ENCODE results near the gene PHKA2.

PHKA2 gene

GRCh38 chrX:18974993-18975392, 8.9 kb downstream of the PHKA2 start:
- DNase-seq (ENCODE audit: low spot score) = no peak

GRCh38 chrX:18973527-18974192, 10.3 kb downstream of the PHKA2 start:
- no peak for DNase-seq (ENCODE audit: low spot score)

- no peak for DNase-seq (ENCODE audit: low spot score)
Measured at GRCh38 chrX:18971506-18971905, 12.4 kb downstream of the PHKA2 start.

- DNase-seq (ENCODE audit: low spot score) = no peak
Measured at GRCh38 chrX:18970465-18970864, 13.4 kb downstream of the PHKA2 start.

- DNase-seq (ENCODE audit: low spot score) = no peak
Measured at GRCh38 chrX:18966624-18967023, 17.3 kb downstream of the PHKA2 start.

GRCh38 chrX:18964901-18965300, 19.0 kb downstream of the PHKA2 start:
- DNase-seq (ENCODE audit: low spot score) = no peak

GRCh38 chrX:18964026-18964425, 19.9 kb downstream of the PHKA2 start:
- DNase-seq (ENCODE audit: low spot score) = no peak

- DNase-seq (ENCODE audit: low spot score) = no peak
Measured at GRCh38 chrX:18962329-18962728, 21.6 kb downstream of the PHKA2 start.

GRCh38 chrX:18961686-18962085, 22.2 kb downstream of the PHKA2 start:
- no peak for DNase-seq (ENCODE audit: low spot score)

GRCh38 chrX:18956303-18957032, 27.4 kb downstream of the PHKA2 start:
- no peak for DNase-seq (ENCODE audit: low spot score)

GRCh38 chrX:18955676-18956075, 28.2 kb downstream of the PHKA2 start:
- DNase-seq (ENCODE audit: low spot score) = no peak

- DNase-seq (ENCODE audit: low spot score) = no peak
Measured at GRCh38 chrX:18951032-18951431, 32.9 kb downstream of the PHKA2 start.

GRCh38 chrX:18949944-18950301, 34.0 kb downstream of the PHKA2 start:
- no peak for DNase-seq (ENCODE audit: low spot score)

- DNase-seq (ENCODE audit: low spot score) = no peak
Measured at GRCh38 chrX:18949291-18949943, 34.5 kb downstream of the PHKA2 start.

- DNase-seq (ENCODE audit: low spot score) = no peak
Measured at GRCh38 chrX:18946611-18947010, 37.3 kb downstream of the PHKA2 start.

GRCh38 chrX:18946157-18946556, 37.8 kb downstream of the PHKA2 start:
- no peak for DNase-seq (ENCODE audit: low spot score)

- DNase-seq (ENCODE audit: low spot score) = no peak
Measured at GRCh38 chrX:18945483-18945882, 38.4 kb downstream of the PHKA2 start.

- no peak for DNase-seq (ENCODE audit: low spot score)
Measured at GRCh38 chrX:18944482-18944881, 39.4 kb downstream of the PHKA2 start.

- no peak for DNase-seq (ENCODE audit: low spot score)
Measured at GRCh38 chrX:18941896-18942295, 42.0 kb downstream of the PHKA2 start.

GRCh38 chrX:18938710-18939109, 45.2 kb downstream of the PHKA2 start:
- DNase-seq (ENCODE audit: low spot score) = no peak

GRCh38 chrX:18937173-18937572, 46.7 kb downstream of the PHKA2 start:
- DNase-seq (ENCODE audit: low spot score) = no peak

- DNase-seq (ENCODE audit: low spot score) = no peak
Measured at GRCh38 chrX:18935893-18936292, 48.0 kb downstream of the PHKA2 start.

- no peak for DNase-seq (ENCODE audit: low spot score)
Measured at GRCh38 chrX:18934708-18935107, 49.2 kb downstream of the PHKA2 start.

Data from germinal center (tissue), 1 donor.